Left lung (tissue), 10 donors: Measurements from ENCODE around the gene LIMS1. TPM values are rescaled to one million over a fixed set of nuclear protein-coding genes. Genes with fewer than 3 reads are reported as not detected.
A peak's percentile ranks its signal among the peaks of the same experiment; 100 is the strongest.

ENCODE experiments used
- ATAC-seq: fragments of 200-7000 bp; cut with Tn5 transposase; one replicate; pipeline ENCODE4 v1.9.1; 2020; ENCODE audit warnings: moderate library complexity
- DNase-seq, 4 donors: peaks; one replicate each; pipeline ENCODE4 v3.0.0-alpha.2; 2013 to 2020
- H3K27ac ChIP-seq, 2 donors: fragments of 200-600 bp; sonication (generic) in 1 of 2; one replicate each; pipeline versions ENCODE4 v1.5.0 to v1.8.0; 2020 to 2021
- H3K27me3 ChIP-seq, 2 donors: fragments of 200-600 bp; sonication (generic) in 1 of 2; one replicate each; pipeline versions ENCODE4 v1.5.0 to v1.8.0; 2020 to 2021
- H3K36me3 ChIP-seq, 2 donors: fragments of 200-600 bp; sonication (generic) in 1 of 2; one replicate each; pipeline versions ENCODE4 v1.5.0 to v1.8.0; 2020 to 2021
- H3K4me1 ChIP-seq, 2 donors: fragments of 200-600 bp; one replicate each; pipeline ENCODE4 v1.8.0; 2021
- H3K4me3 ChIP-seq, 2 donors: fragments of 200-600 bp; sonication (generic) in 1 of 2; one replicate each; pipeline versions ENCODE4 v1.5.0 to v1.8.0; 2020 to 2021; ENCODE audit warnings: mild to moderate bottlenecking in 1 of 2
- H3K9me3 ChIP-seq, 2 donors: fragments of 200-600 bp; sonication (generic) in 1 of 2; one replicate each; pipeline versions ENCODE4 v1.5.0 to v1.8.0; 2020 to 2021
- intact Hi-C, 2 donors: fragments of 100-400 bp; cut with DNase I; formaldehyde crosslinking; loops; one replicate each; pipeline versions ENCODE4 v1.11.2 to v1.14.2; 2022
- polyA plus RNA-seq, 6 donors: library from polyadenylated mRNA; unstranded; fragments of 120-200 nt; gene quantifications; one replicate each; pipeline ENCODE4 v1.2.1, GENCODE V29; 2013; ENCODE audit not compliant: insufficient read length in 6 of 6
- total RNA-seq, 2 donors: library from RNA; stranded (reverse); fragmentation: NEBNext Ultra II Directional; extraction: Animal tissue kit (Norgen Biotek cat#: 25700); gene quantifications; one replicate each; pipeline ENCODE4 v1.2.1, GENCODE V29; 2021
- TF ChIP-seq, protein P1 (sequence below), 2 donors: fragments of 200-600 bp; sonication (generic) in 1 of 2; IDR thresholded peaks; one replicate each; pipeline versions ENCODE4 v1.5.0 to v1.8.0; 2021; ENCODE audit warnings: antibody characterized with exemption in 2 of 2
- donor health status: DM: no; HTN: yes; CAD: no.
- donor health status: DM: no; HTN: no; CAD: no.

LIMS1 gene
- total and polyA plus RNA-seq, 8 donors, result 63.2 to 122 (median 70.4) TPM

DNA sequence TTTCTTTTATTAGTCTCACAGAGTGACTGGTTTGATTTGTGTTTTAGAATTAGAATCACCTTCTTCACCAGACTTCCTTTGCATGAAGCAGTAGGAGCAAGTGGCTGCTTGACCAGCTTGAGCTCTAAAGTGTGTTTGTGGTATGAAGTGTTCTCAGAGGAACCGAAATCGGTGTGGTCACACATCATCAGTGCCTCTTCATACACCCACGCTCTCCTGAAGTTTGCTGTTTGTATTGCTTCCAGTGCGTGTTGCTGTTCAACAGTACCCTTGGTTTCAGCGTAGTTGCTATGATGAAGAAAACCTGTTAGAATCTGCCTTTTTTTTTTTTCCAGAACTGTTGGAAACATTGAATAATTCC lies 77.9 kb downstream of the LIMS1 start:
- Histone ChIP-seq H3K9me3 (no peaks in the 10 kb centered on the region), H3K27ac (peak overlapping the region; percentile 74 to 83), H3K4me3 (no peak overlapping the region), H3K36me3 (no peaks in the 10 kb centered on the region), H3K27me3 (no peaks in the 10 kb centered on the region), H3K4me1 (peaks cover 39 to 65% of the 10 kb centered on the region in 2 donors)
- ATAC-seq (peak; percentile 84), DNase-seq (peak in 2 of 4 donors; percentile 69 to 86)
- TF ChIP-seq, protein P1, sequence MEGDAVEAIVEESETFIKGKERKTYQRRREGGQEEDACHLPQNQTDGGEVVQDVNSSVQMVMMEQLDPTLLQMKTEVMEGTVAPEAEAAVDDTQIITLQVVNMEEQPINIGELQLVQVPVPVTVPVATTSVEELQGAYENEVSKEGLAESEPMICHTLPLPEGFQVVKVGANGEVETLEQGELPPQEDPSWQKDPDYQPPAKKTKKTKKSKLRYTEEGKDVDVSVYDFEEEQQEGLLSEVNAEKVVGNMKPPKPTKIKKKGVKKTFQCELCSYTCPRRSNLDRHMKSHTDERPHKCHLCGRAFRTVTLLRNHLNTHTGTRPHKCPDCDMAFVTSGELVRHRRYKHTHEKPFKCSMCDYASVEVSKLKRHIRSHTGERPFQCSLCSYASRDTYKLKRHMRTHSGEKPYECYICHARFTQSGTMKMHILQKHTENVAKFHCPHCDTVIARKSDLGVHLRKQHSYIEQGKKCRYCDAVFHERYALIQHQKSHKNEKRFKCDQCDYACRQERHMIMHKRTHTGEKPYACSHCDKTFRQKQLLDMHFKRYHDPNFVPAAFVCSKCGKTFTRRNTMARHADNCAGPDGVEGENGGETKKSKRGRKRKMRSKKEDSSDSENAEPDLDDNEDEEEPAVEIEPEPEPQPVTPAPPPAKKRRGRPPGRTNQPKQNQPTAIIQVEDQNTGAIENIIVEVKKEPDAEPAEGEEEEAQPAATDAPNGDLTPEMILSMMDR (IDR thresholded peaks at IDR 0.05), result no peak
- intact Hi-C loops, result no loop called here

DNA sequence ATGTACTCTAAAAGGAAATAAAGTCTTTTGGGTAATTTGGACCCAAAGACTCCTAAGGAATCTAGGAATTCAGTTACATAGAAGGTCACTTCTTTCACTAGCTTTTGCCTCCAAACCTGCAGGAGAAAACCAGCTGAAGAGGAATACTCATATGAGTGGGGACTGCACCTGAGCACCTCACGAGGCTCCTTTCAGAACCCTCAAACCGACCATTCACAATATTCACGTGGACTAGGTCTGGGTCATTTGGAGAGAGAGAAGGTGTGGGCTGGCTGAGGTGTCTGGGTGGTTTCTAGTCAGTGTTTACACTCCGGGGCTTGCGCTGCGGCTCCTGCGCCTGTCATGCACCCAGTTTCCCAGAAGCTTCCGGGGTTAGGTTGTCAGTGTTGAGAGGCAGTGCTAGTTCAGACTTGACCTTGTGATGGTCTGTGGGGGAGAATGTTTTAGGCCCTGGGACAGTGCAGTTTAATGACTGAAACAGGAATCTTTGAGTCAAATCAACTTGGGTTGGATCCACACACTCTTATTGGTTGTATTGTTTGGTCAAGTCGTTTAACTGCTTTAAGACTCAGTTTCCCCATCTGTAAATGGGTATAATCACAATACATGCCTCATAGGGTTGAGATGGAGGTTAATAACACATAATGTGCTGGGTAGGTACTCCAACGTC lies 78.4 kb downstream of the LIMS1 start:
- no peaks in the 10 kb centered on the region for H3K9me3 ChIP-seq
- TF ChIP-seq, protein P1 (IDR thresholded peaks at IDR 0.05), result no peak
- intact Hi-C loops, result no loop called here
- H3K36me3 ChIP-seq, result no peaks in the 10 kb centered on the region
- DNase-seq, result peak in 1 of 4 donors; percentile 71
- no peak overlapping the region for H3K4me3 ChIP-seq
- peak; percentile 78 for ATAC-seq
- peak overlapping the region; percentile 74 to 83 for H3K27ac ChIP-seq
- H3K27me3 ChIP-seq, result no peaks in the 10 kb centered on the region
- H3K4me1 ChIP-seq, result peaks cover 45 to 69% of the 10 kb centered on the region in 2 donors

DNA sequence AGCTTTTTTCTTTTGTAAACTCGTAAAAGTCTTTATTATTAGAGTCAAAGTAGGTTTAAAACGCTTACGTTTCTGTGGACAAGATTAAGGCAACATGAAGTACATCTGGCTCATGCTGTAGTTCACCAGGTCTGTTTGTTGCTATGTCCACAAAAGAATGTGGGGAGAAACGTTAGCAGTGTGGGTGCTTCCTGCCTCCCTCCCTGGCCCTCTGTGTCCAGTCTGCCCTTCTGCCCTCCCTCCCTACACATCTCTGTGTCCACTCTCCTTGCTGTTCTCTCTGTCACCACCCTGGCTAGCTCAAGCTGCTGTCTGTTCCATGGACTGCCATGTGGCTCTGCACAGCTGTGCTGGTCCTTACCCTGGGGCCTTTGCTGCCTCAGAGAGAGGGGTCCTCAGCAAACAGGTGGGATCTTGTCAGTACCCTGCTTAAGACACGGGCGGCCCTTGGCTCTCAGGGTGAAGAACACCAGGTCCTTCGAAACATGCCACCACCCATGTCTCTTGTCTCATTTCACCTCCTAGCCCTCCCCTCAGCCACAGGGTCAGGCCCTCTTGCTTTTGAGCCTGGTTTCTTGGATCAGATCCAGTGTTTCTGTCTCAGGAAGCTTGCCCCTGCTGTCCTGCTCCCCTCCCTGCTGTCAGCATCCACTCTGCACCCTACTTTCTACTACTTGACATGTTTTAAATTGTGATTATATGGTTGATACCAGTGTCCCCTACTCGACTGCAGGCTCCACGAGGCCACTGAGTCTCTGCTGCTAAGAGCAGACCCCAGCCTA lies 79.2 kb downstream of the LIMS1 start:
- peak; percentile 6 for ATAC-seq
- no peak for DNase-seq
- Histone ChIP-seq H3K4me3 (no peak overlapping the region), H3K27me3 (no peaks in the 10 kb centered on the region), H3K27ac (peak overlapping the region; percentile 74 to 83), H3K9me3 (no peaks in the 10 kb centered on the region), H3K36me3 (no peaks in the 10 kb centered on the region), H3K4me1 (peaks cover 52 to 73% of the 10 kb centered on the region in 2 donors)
- TF ChIP-seq, protein P1 (IDR thresholded peaks at IDR 0.05), result no peak
- intact Hi-C loops, result no loop called here

DNA sequence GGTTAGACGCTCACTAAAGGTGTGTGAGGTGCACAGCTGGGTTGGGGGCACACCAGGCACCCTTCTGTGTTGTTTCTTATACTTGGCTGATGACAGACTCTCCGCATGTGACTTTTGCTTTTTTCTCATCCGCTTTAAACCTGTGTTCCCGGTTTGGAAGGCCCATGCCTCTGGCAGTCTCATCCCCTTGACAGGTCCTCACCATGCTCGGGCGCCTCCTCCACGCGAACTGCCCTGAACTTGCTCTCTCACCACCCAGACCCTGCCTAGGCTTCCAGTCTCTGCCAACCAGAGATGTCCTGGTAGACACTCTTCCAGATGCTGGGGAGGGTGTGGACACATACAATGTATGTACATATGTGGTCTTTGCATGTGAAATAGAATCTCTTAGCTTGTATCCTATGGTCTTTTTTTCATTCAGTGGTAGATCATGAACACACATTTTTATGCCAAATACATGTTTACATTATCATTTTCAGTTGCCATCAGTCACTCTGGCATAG lies 79.8 kb downstream of the LIMS1 start:
- no peak for ATAC-seq
- TF ChIP-seq, protein P1 (IDR thresholded peaks at IDR 0.05), result no peak
- no peak overlapping the region for H3K4me3 ChIP-seq

DNA sequence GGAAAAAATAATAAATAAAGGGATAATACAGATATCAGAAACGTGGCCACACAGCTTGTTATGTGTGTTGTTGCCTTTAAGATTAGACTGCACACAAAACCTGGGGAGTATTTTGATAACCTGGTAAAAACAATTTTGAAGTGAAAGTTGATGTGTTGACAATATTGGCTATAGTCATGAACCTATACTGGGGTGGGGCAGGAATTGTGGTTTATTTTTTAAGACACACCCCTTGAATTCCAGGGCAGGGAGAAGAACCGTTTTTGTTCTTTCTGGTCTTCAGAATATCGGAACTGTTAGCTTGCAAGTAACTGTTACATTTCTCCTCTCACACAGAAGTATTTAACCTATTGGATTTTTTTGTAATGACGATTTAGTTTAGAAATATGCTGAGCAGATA lies 80.4 kb downstream of the LIMS1 start:
- no peaks in the 10 kb centered on the region for H3K27me3 ChIP-seq
- H3K36me3 ChIP-seq, result no peaks in the 10 kb centered on the region
- TF ChIP-seq, protein P1 (IDR thresholded peaks at IDR 0.05), result no peak
- H3K4me3 ChIP-seq, result no peak overlapping the region
- H3K9me3 ChIP-seq, result no peaks in the 10 kb centered on the region
- intact Hi-C loops, result no loop called here
- H3K4me1 ChIP-seq, result peaks cover 56 to 73% of the 10 kb centered on the region in 2 donors
- ATAC-seq (no peak), DNase-seq (no peak)
- no peak overlapping the region for H3K27ac ChIP-seq

More for the DNA sequence above, 79.8 kb downstream of the LIMS1 start:
- Histone ChIP-seq H3K9me3 (no peaks in the 10 kb centered on the region), H3K4me1 (peaks cover 55 to 73% of the 10 kb centered on the region in 2 donors), H3K36me3 (no peaks in the 10 kb centered on the region), H3K27me3 (no peaks in the 10 kb centered on the region), H3K27ac (peak overlapping the region; percentile 74 to 83)
- intact Hi-C loops, result no loop called here
- no peak for DNase-seq
